CD4-positive, CD25-positive, alpha-beta regulatory T cell (primary cell): ENCODE measurements around the gene PTGDR2. TPM values are rescaled to one million over a fixed set of nuclear protein-coding genes. Genes with fewer than 3 reads are reported as not detected.
"Not testable (repeated sequence)": the region's sequence is repeated elsewhere in the genome, so short reads cannot be mapped to it uniquely, and the experiment has no call there.

ENCODE experiments used
- ATAC-seq, 2 donors: fragments of 150-1000 bp; cut with Tn5 transposase; one replicate each; pipeline ENCODE4 v1.10.0; 2021; ENCODE audit warnings: low read depth in 2 of 2, moderate number of reproducible peaks in 2 of 2, moderate library complexity in 1 of 2
- DNase-seq, 3 donors: peaks; one replicate each; pipeline versions ENCODE4 v3.0.0 to v3.0.0-alpha.2; 2012 to 2022; ENCODE audit warnings: mixed read lengths in 1 of 3
- H3K27ac ChIP-seq: one replicate; pipeline ENCODE4 v1.7.0; 2013; ENCODE audit warnings: mild to moderate bottlenecking, low read length; ENCODE audit not compliant: insufficient read depth, poor library complexity, severe bottlenecking
- H3K27me3 ChIP-seq: one replicate; pipeline ENCODE4 v1.7.0; 2013; ENCODE audit warnings: low read length; ENCODE audit not compliant: control insufficient read depth, insufficient read depth
- H3K36me3 ChIP-seq: one replicate; pipeline ENCODE4 v1.7.0; 2013; ENCODE audit warnings: mild to moderate bottlenecking, low read length, moderate library complexity; ENCODE audit not compliant: control insufficient read depth, insufficient read depth
- H3K4me1 ChIP-seq: 2 replicates; pipeline ENCODE4 v1.7.0; 2013; ENCODE audit warnings: mild to moderate bottlenecking, low read length; ENCODE audit not compliant: insufficient read depth, control insufficient read depth, poor library complexity, severe bottlenecking
- H3K4me3 ChIP-seq: one replicate; pipeline ENCODE4 v1.7.0; 2013; ENCODE audit warnings: low read depth, mild to moderate bottlenecking, low read length, moderate library complexity
- H3K9me3 ChIP-seq, 2 experiments: 1 replicate in 1 of 2; 2 replicates in 1 of 2; pipeline ENCODE4 v1.7.0; 2013; ENCODE audit warnings: low read length in 2 of 2, mild to moderate bottlenecking in 1 of 2, moderate library complexity in 1 of 2; ENCODE audit not compliant: control insufficient read depth in 2 of 2
- H3K27ac Mint-ChIP-seq, 3 donors: one replicate each; pipeline ENCODE4 v1.8.0; 2020 to 2022; ENCODE audit warnings: mild to moderate bottlenecking in 3 of 3, mixed read lengths in 3 of 3, moderate library complexity in 2 of 3
- H3K27me3 Mint-ChIP-seq: one replicate; pipeline ENCODE4 v1.8.0; 2022; ENCODE audit warnings: mild to moderate bottlenecking, mixed read lengths
- H3K36me3 Mint-ChIP-seq: one replicate; pipeline ENCODE4 v1.8.0; 2020; ENCODE audit warnings: mixed read lengths
- H3K4me1 Mint-ChIP-seq, 4 donors: one replicate each; pipeline ENCODE4 v1.8.0; 2020 to 2022; ENCODE audit warnings: mixed read lengths in 4 of 4, mild to moderate bottlenecking in 1 of 4
- H3K4me3 Mint-ChIP-seq, 4 donors: one replicate each; pipeline ENCODE4 v1.8.0; 2020 to 2022; ENCODE audit warnings: mild to moderate bottlenecking in 4 of 4, mixed read lengths in 4 of 4, moderate library complexity in 3 of 4
- H3K9me3 Mint-ChIP-seq, 7 donors: one replicate each; pipeline ENCODE4 v1.8.0; 2020 to 2022; ENCODE audit warnings: mixed read lengths in 7 of 7, mild to moderate bottlenecking in 3 of 7, moderate library complexity in 2 of 7
- polyA plus RNA-seq, 4 donors: library from polyadenylated mRNA; unstranded; fragments of 300-500 nt; fragmentation: Illumina TruSeq; gene quantifications; one replicate each; pipeline ENCODE4 v1.2.3, GENCODE V29; 2021
- total RNA-seq: library from RNA; stranded (reverse); gene quantifications from one replicate; pipeline ENCODE4 v1.2.3, GENCODE V29; 2022

The PTGDR2 gene
- total and polyA plus RNA-seq, 5 donors from 2014 or later: 0.81 to 2.3 (median 1.1) TPM

GRCh38 chr11:60830478-60831142 is 25.1 kb downstream of the PTGDR2 start:
- no peak overlapping the region for H3K27ac ChIP-seq
- H3K9me3 ChIP-seq: no peaks in the 10 kb centered on the region
- no peak overlapping the region for H3K4me3 ChIP-seq
- Mint-ChIP-seq H3K36me3 (no peaks in the 10 kb centered on the region), H3K27ac (peak overlapping the region in 1 of 3 donors; percentile 3), H3K27me3 (peaks cover 19% of the 10 kb centered on the region), H3K9me3 (no peaks in the 10 kb centered on the region), H3K4me3 (no peak overlapping the region), H3K4me1 (peaks cover 0 to 3% (median 0%) of the 10 kb centered on the region in 4 donors)
- H3K36me3 ChIP-seq: no peaks in the 10 kb centered on the region
- no peaks in the 10 kb centered on the region for H3K4me1 ChIP-seq
- no peaks in the 10 kb centered on the region for H3K27me3 ChIP-seq
- DNase-seq: no peak
- ATAC-seq: peak in 1 of 2 donors; percentile 51

- Histone ChIP-seq H3K27me3 (no peaks in the 10 kb centered on the region), H3K9me3 (no peaks in the 10 kb centered on the region), H3K27ac (no peak overlapping the region), H3K36me3 (no peaks in the 10 kb centered on the region), H3K4me1 (no peaks in the 10 kb centered on the region), H3K4me3 (no peak overlapping the region)
- H3K4me1 Mint-ChIP-seq: peaks cover 0 to 3% (median 0%) of the 10 kb centered on the region in 4 donors
- H3K36me3 Mint-ChIP-seq: no peaks in the 10 kb centered on the region
- ATAC-seq (no peak), DNase-seq (no peak)
- H3K27me3 Mint-ChIP-seq: peaks cover 18% of the 10 kb centered on the region
- H3K9me3 Mint-ChIP-seq: no peaks in the 10 kb centered on the region
- H3K27ac Mint-ChIP-seq: no peak overlapping the region
- no peak overlapping the region for H3K4me3 Mint-ChIP-seq
These were observed 30.0 kb downstream of the PTGDR2 start for GRCh38 chr11:60825790-60826189.

GRCh38 chr11:60825118-60825517 is 30.6 kb downstream of the PTGDR2 start:
- Mint-ChIP-seq H3K36me3 (no peaks in the 10 kb centered on the region), H3K4me1 (no peaks in the 10 kb centered on the region), H3K9me3 (no peaks in the 10 kb centered on the region), H3K27me3 (peaks cover 18% of the 10 kb centered on the region), H3K27ac (no peak overlapping the region), H3K4me3 (no peak overlapping the region)
- H3K9me3 ChIP-seq: no peaks in the 10 kb centered on the region
- ATAC-seq (no peak), DNase-seq (no peak)
- no peaks in the 10 kb centered on the region for H3K36me3 ChIP-seq
- H3K4me1 ChIP-seq: no peaks in the 10 kb centered on the region
- no peaks in the 10 kb centered on the region for H3K27me3 ChIP-seq
- no peak overlapping the region for H3K27ac ChIP-seq
- H3K4me3 ChIP-seq: no peak overlapping the region

DNA sequence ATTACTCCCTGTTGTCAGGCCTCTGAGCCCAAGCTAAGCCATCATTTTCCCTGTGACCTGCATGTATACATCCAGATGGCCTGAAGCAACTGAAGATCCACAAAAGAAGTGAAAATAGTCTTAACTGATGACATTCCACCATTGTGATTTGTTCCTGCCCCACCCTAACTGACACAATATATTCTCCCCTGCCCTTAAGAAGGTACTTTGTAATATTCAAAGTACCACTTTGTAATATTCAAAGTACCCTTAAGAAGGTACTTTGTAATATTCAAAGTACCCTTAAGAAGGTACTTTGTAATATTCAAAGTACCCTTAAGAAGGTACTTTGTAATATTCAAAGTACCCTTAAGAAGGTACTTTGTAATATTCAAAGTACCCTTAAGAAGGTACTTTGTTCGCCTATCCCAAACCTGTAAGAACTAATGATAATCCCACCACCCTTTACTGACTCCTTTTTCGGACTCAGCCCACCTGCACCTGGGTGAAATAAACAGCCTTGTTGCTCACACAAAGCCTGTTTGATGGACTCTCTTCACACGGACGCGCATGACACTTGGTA is 31.9 kb downstream of the PTGDR2 start:
- ATAC-seq, H3K4me1 Mint-ChIP-seq, H3K36me3 Mint-ChIP-seq, H3K4me3 Mint-ChIP-seq, H3K27me3 ChIP-seq, H3K4me1 ChIP-seq, H3K4me3 ChIP-seq, DNase-seq, H3K9me3 ChIP-seq, H3K27ac ChIP-seq, H3K9me3 Mint-ChIP-seq, H3K36me3 ChIP-seq, H3K27ac Mint-ChIP-seq: not testable (repeated sequence)
- H3K27me3 Mint-ChIP-seq: peaks cover 19% of the 10 kb centered on the region

- Mint-ChIP-seq H3K4me1 (no peaks in the 10 kb centered on the region), H3K27me3 (peaks cover 15% of the 10 kb centered on the region), H3K36me3 (no peaks in the 10 kb centered on the region), H3K9me3 (peaks cover 0 to 7% (median 3%) of the 10 kb centered on the region in 7 donors), H3K4me3 (no peak overlapping the region), H3K27ac (no peak overlapping the region)
- no peaks in the 10 kb centered on the region for H3K27me3 ChIP-seq
- ATAC-seq: no peak
- peaks cover 3 to 7% of the 10 kb centered on the region in 2 experiments for H3K9me3 ChIP-seq
- H3K4me1 ChIP-seq: no peaks in the 10 kb centered on the region
- no peaks in the 10 kb centered on the region for H3K36me3 ChIP-seq
- H3K27ac ChIP-seq: no peak overlapping the region
- no peak for DNase-seq
- H3K4me3 ChIP-seq: no peak overlapping the region
These were observed 33.7 kb downstream of the PTGDR2 start for GRCh38 chr11:60821827-60822599.

DNA sequence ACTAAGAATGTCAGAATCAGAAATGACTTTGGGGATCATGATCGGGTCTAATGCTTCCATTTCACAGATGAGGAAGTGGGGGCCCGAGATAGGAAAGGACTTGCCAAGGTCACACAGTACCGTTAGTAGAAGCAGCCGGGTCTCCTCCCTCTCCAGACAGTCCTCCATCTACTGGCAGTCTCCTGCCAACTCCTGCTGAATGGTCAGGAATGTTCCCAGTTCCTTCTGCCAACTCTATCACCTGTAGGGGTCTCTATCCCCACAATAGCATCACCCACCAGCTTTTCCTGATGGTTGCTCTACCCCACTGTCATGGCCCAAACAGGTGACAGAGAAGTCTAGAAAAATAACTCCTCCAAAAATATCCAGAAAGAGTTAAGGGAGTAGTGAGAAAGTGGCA is 37.7 kb downstream of the PTGDR2 start:
- peaks cover 11 to 15% of the 10 kb centered on the region in 2 experiments for H3K9me3 ChIP-seq
- peaks cover 2% of the 10 kb centered on the region for H3K27me3 ChIP-seq
- ATAC-seq (no peak), DNase-seq (no peak)
- peaks cover 0 to 15% (median 4%) of the 10 kb centered on the region in 7 donors for H3K9me3 Mint-ChIP-seq
- H3K4me3 Mint-ChIP-seq: no peak overlapping the region
- no peak overlapping the region for H3K27ac Mint-ChIP-seq
- no peaks in the 10 kb centered on the region for H3K36me3 ChIP-seq
- H3K4me1 Mint-ChIP-seq: no peaks in the 10 kb centered on the region
- no peaks in the 10 kb centered on the region for H3K4me1 ChIP-seq
- no peaks in the 10 kb centered on the region for H3K36me3 Mint-ChIP-seq
- no peak overlapping the region for H3K4me3 ChIP-seq
- no peak overlapping the region for H3K27ac ChIP-seq
- H3K27me3 Mint-ChIP-seq: peaks cover 8% of the 10 kb centered on the region

GRCh38 chr11:60816590-60817157 is 39.1 kb downstream of the PTGDR2 start:
- H3K27ac Mint-ChIP-seq: no peak overlapping the region
- H3K36me3 ChIP-seq: no peaks in the 10 kb centered on the region
- peaks cover 0 to 15% (median 5%) of the 10 kb centered on the region in 7 donors for H3K9me3 Mint-ChIP-seq
- peaks cover 2% of the 10 kb centered on the region for H3K27me3 ChIP-seq
- no peak overlapping the region for H3K4me3 ChIP-seq
- no peaks in the 10 kb centered on the region for H3K4me1 Mint-ChIP-seq
- H3K36me3 Mint-ChIP-seq: no peaks in the 10 kb centered on the region
- H3K4me3 Mint-ChIP-seq: no peak overlapping the region
- ATAC-seq (no peak), DNase-seq (no peak)
- no peak overlapping the region for H3K27ac ChIP-seq
- peaks cover 11 to 15% of the 10 kb centered on the region in 2 experiments for H3K9me3 ChIP-seq
- no peaks in the 10 kb centered on the region for H3K4me1 ChIP-seq
- peaks cover 8% of the 10 kb centered on the region for H3K27me3 Mint-ChIP-seq
